GM13977 (cell line): ENCODE measurements around the gene FOXS1.
"Not testable (repeated sequence)": the region's sequence is repeated elsewhere in the genome, so short reads cannot be mapped to it uniquely, and the experiment has no call there.

Source experiments
- DNase-seq: peaks from one replicate; pipeline ENCODE4 v3.0.0; 2012; ENCODE audit warnings: low spot score
- CTCF ChIP-seq: IDR thresholded peaks from 2 replicates; pipeline ENCODE4 v1.5.1; 2012; ENCODE audit warnings: mild to moderate bottlenecking, control low read depth; ENCODE audit not compliant: insufficient read depth; ENCODE audit errors: extremely low read depth, missing control alignments
- in situ Hi-C: fragments of 300-500 bp; cut with MboI; formaldehyde crosslinking; loops from one replicate; pipeline ENCODE4 v1.12.0; 2022; ENCODE audit warnings: low sequenced_read_pairs, low pct_unique_long_range_greater_than_20kb, mixed read lengths, inconsistent platforms; ENCODE audit not compliant: unreplicated experiment

The FOXS1 gene

GRCh38 chr20:31818376-31818908 lies 27.0 kb downstream of the FOXS1 start:
- in situ Hi-C loops, result no loop called here
- DNase-seq, result no peak
- TF ChIP-seq CTCF, result no peak

- TF ChIP-seq CTCF, result no peak
- in situ Hi-C loops, result no loop called here
- no peak for DNase-seq
These were observed 27.9 kb downstream of the FOXS1 start for GRCh38 chr20:31817461-31817860.

GRCh38 chr20:31816221-31816620 lies 29.2 kb downstream of the FOXS1 start:
- in situ Hi-C loops, result no loop called here
- no peak for TF ChIP-seq CTCF

GRCh38 chr20:31815408-31816188 lies 29.8 kb downstream of the FOXS1 start:
- in situ Hi-C loops, result no loop called here
- no peak for DNase-seq
- TF ChIP-seq CTCF, result no peak

More at GRCh38 chr20:31816221-31816620, 29.2 kb downstream of the FOXS1 start:
- DNase-seq, result no peak

- in situ Hi-C loops, DNase-seq: not testable (repeated sequence)
These were observed 31.3 kb downstream of the FOXS1 start for GRCh38 chr20:31814142-31814541.

GRCh38 chr20:31813611-31814010 lies 31.8 kb downstream of the FOXS1 start:
- in situ Hi-C loops, result no loop called here
- DNase-seq, result no peak
- no peak for TF ChIP-seq CTCF
